Activated naive CD8-positive, alpha-beta T cell treated with anti-CD3 and anti-CD28 coated beads for 36 hours (primary cell): ENCODE measurements around the gene KDM4C. TPM values are rescaled to one million over a fixed set of nuclear protein-coding genes. Genes with fewer than 3 reads are reported as not detected.

Source experiments
- DNase-seq: peaks from one replicate; pipeline ENCODE4 v3.0.0; 2021
- H3K27ac Mint-ChIP-seq: one replicate; pipeline ENCODE4 v1.8.0; 2022; ENCODE audit warnings: mild to moderate bottlenecking, moderate library complexity, mixed read lengths
- H3K27me3 Mint-ChIP-seq: one replicate; pipeline ENCODE4 v1.8.0; 2022; ENCODE audit warnings: mild to moderate bottlenecking, mixed read lengths
- H3K36me3 Mint-ChIP-seq: one replicate; pipeline ENCODE4 v1.8.0; 2021; ENCODE audit warnings: mild to moderate bottlenecking, mixed read lengths
- H3K4me1 Mint-ChIP-seq: one replicate; pipeline ENCODE4 v1.8.0; 2021; ENCODE audit warnings: mixed read lengths
- H3K4me3 Mint-ChIP-seq: one replicate; pipeline ENCODE4 v1.8.0; 2022; ENCODE audit warnings: mild to moderate bottlenecking, moderate library complexity, mixed read lengths
- H3K9me3 Mint-ChIP-seq: one replicate; pipeline ENCODE4 v1.8.0; 2022; ENCODE audit warnings: mixed read lengths
- total RNA-seq, 2 experiments: library from RNA; stranded (reverse); gene quantifications; one replicate each; pipeline ENCODE4 v1.2.3, GENCODE V29; 2021

The KDM4C gene
- total RNA-seq, 2 experiments from 2014 or later: 22.7 to 22.9 TPM

DNA sequence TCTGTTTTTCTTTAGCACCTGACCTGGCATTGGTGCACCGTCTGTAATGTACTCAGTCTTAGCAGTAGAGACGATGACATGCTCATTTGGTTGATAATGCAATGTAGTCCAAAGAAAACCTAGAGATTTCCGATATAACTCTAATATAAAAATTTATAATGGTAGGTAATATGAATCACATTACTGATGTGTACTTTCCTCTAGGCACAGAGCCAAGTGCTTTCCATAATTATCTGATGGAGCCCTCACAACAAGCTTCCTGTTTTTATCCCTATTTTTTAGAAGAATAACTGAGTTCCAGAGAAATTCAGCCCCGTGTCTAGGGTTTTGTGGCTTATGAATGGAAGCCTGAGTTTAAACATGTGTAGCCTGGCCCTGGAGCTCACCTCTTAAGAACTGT is 53.7 kb downstream of the KDM4C start:
- DNase-seq: no peak
- H3K9me3 Mint-ChIP-seq: no peaks in the 10 kb centered on the region
- no peak overlapping the region for H3K4me3 Mint-ChIP-seq
- H3K36me3 Mint-ChIP-seq: peaks cover 13% of the 10 kb centered on the region
- H3K27me3 Mint-ChIP-seq: no peaks in the 10 kb centered on the region
- H3K4me1 Mint-ChIP-seq: peaks cover 3% of the 10 kb centered on the region
- H3K27ac Mint-ChIP-seq: no peak overlapping the region

DNA sequence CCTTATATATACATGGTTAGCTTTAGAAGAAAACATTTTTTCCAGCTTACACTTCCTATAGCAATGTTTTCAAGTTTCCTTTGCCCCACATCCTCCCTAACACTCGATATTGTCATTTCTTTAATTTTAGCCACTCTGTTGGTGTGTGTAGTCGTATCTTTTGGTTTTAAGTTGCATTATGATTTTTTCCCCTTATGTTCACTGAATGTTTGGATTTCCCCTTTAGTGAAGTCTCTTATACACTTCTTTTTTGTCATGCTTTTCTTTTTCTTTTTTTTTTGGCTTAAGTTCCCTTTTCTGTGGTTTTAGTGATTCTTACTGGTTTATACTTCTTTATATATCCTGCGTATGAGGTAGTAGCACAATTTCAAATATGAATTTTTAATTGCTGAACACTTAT is 58.8 kb downstream of the KDM4C start:
- Mint-ChIP-seq H3K27ac (no peak overlapping the region), H3K4me3 (no peak overlapping the region), H3K36me3 (peaks cover 18% of the 10 kb centered on the region), H3K27me3 (no peaks in the 10 kb centered on the region), H3K4me1 (peaks cover 12% of the 10 kb centered on the region), H3K9me3 (no peaks in the 10 kb centered on the region)
- DNase-seq: no peak

DNA sequence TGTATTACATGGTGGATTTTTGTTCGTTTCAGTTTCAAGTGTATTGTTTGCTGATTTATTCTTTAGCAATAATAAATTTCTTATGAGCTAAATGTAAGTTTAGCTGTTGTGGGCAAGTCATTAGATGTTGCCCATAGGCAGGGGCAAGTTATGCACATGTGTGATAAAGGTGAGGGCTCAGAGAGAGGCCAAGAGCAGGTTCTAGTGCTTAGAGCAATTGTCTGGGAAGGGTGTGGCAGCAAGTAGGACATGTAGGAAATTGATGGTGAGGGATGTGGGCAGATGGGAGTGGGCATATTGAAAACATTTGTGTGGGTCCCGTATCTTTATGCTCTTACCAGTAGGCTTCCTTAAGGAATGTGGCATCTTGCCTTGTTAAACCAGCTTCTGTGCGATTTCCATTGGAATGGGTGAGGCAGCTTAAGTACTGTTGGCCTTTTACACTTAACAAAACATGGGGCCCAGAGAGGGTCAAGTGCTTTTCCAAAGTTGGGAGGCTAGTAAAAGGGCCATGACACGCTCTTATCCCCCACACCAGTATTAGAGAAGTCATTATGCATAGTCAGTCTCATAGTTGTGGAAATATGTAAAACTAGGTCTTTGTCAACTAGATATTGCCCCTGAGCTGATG is 60.6 kb downstream of the KDM4C start:
- no peak overlapping the region for H3K27ac Mint-ChIP-seq

DNA sequence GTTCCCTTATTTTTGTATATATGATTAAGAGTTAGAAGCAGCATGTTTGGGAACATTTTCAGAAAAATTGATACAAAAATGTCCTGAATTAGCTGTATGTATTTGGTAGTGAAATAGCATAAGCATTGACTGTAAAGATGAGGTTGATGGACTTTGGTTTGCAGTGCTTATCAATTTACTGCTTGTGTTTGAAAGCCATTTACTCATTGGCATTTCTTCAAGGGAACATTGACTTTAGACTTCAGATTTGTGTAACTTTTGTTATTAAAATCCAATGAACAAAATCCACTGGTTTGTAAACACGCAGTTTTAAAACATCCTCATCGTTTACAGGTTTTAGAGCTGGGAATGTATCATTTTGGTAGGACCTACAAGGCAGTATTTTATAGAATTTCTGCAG is 61.3 kb downstream of the KDM4C start:
- H3K36me3 Mint-ChIP-seq: peaks cover 20% of the 10 kb centered on the region
- H3K27me3 Mint-ChIP-seq: no peaks in the 10 kb centered on the region
- no peaks in the 10 kb centered on the region for H3K9me3 Mint-ChIP-seq
- H3K4me3 Mint-ChIP-seq: no peak overlapping the region
- H3K27ac Mint-ChIP-seq: no peak overlapping the region
- DNase-seq: no peak
- H3K4me1 Mint-ChIP-seq: peaks cover 12% of the 10 kb centered on the region

More for the DNA sequence above, 60.6 kb downstream of the KDM4C start:
- H3K27me3 Mint-ChIP-seq: no peaks in the 10 kb centered on the region
- peaks cover 18% of the 10 kb centered on the region for H3K36me3 Mint-ChIP-seq
- DNase-seq: no peak
- no peak overlapping the region for H3K4me3 Mint-ChIP-seq
- peaks cover 12% of the 10 kb centered on the region for H3K4me1 Mint-ChIP-seq
- H3K9me3 Mint-ChIP-seq: no peaks in the 10 kb centered on the region

DNA sequence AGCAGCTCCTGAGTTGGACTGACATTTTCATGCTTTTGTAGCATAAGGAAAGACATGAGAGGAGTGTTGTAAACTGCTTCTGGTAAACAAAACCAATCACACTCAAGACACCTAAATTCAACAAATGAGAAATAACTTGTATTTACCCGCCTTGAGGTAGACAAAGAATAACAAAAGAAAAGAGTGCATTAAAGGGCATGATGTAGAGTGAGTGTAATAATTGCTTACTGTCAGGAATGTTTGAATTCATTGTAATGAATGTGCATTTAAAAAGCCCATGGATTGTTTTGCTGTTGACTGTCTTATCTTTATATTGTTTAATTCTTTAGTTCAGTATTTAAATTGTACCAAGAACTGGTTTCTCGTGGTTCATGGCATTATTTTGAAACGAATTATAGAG is 61.8 kb downstream of the KDM4C start:
- Mint-ChIP-seq H3K4me1 (peaks cover 12% of the 10 kb centered on the region), H3K4me3 (no peak overlapping the region), H3K27me3 (no peaks in the 10 kb centered on the region), H3K9me3 (no peaks in the 10 kb centered on the region), H3K36me3 (peaks cover 18% of the 10 kb centered on the region), H3K27ac (no peak overlapping the region)
- DNase-seq: no peak

DNA sequence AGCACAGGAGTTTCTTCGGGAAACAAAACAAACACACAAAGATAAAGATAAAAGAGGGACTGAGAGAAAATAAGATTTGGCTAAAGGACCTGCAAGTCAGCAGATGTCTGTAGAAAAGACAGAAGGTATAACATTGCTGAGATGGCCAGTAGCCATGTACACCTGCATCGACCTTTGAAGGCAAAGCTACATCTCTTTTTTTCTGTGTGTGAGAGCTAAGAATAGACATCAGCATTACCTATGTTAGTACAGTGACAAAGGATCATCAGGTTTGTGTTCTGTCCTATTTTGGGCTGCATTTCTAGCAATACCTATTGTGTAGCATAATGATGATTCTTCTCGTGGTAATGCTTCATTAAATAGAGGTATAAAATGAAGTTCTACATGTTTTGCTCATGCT is 64.9 kb downstream of the KDM4C start:
- H3K27ac Mint-ChIP-seq: no peak overlapping the region
- peaks cover 9% of the 10 kb centered on the region for H3K4me1 Mint-ChIP-seq
- DNase-seq: no peak
- no peaks in the 10 kb centered on the region for H3K27me3 Mint-ChIP-seq
- no peaks in the 10 kb centered on the region for H3K9me3 Mint-ChIP-seq
- H3K4me3 Mint-ChIP-seq: no peak overlapping the region
- peaks cover 20% of the 10 kb centered on the region for H3K36me3 Mint-ChIP-seq

DNA sequence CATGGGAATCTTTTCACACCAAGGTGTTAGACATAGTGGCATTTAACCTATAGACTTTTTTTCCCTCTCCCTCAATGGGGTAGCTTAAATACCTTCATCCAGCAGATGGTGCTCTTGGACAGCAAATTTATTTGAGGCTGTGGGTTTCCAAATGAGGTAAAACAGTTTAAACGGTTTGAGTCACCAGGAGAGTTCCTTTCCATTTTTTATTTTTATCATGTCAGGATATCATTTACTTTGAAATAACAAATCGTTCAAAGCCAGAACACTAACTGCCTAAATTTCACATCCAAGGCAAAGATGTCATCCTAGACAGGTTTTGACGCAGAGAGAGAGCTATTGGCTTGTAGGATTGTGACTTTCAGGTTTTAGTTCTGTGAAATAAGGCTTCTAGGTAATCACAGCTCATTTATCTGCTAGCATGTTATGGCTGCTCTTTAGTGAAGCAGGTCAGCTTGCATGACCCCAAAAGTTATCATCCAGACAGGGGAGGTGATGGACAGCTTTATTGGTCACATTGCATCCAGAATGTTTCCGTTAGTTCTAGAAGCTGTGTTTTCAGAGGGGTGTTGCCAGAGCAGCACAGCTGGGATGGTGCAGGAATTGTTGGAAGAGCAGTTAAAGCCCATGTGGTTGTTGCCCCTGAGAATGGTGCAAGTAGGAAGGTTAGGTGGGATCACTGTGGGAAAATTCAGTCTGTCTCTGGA is 69.8 kb downstream of the KDM4C start:
- Mint-ChIP-seq H3K27me3 (no peaks in the 10 kb centered on the region), H3K27ac (peak overlapping the region; percentile 27), H3K4me1 (peaks cover 7% of the 10 kb centered on the region), H3K9me3 (peaks cover 5% of the 10 kb centered on the region), H3K4me3 (no peak overlapping the region), H3K36me3 (peaks cover 29% of the 10 kb centered on the region)
- peak; percentile 37 for DNase-seq

DNA sequence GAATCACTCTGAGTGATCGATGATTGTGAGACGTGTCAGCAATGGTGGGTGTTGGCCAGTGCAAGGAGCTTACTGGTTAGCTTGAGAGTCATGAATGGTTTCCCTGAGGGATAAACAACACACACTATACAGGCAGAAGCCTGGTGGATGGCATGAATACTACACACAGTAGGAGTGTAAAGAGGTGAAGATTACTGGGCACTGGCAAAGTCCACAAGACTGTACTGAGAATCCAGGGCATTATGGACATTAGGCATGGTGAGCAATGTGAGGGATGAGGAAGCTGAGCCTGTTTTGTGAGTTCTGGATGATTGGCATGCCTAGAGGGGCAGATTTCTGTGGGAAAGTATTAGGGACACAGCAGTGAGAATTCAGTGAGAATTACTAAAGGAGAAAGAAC is 71.3 kb downstream of the KDM4C start:
- H3K4me1 Mint-ChIP-seq: peaks cover 7% of the 10 kb centered on the region
- no peak overlapping the region for H3K27ac Mint-ChIP-seq
- DNase-seq: no peak
- H3K36me3 Mint-ChIP-seq: peaks cover 33% of the 10 kb centered on the region
- peaks cover 5% of the 10 kb centered on the region for H3K9me3 Mint-ChIP-seq
- H3K4me3 Mint-ChIP-seq: no peak overlapping the region
- H3K27me3 Mint-ChIP-seq: no peaks in the 10 kb centered on the region

DNA sequence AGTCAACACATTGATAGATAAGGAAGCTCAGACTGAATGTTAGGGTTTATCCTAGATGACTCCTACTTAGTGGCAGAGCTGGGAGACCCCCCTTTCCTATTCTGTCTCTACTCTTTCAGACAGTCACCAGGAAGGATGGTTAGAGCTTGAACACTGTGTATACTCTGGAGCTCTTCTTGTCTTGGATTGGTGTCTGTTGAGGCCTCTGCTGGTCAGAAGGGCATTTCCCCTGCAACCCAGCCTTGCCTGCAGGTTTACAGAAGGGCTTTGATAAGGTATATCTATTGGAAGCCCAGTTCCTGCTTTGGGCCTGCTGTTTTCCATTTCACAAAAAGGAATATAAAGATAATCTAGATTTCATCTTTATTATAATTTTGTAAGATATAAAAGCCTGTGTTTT is 71.8 kb downstream of the KDM4C start:
- H3K27me3 Mint-ChIP-seq: no peaks in the 10 kb centered on the region
- no peak for DNase-seq
- H3K36me3 Mint-ChIP-seq: peaks cover 38% of the 10 kb centered on the region
- no peak overlapping the region for H3K4me3 Mint-ChIP-seq
- H3K4me1 Mint-ChIP-seq: peaks cover 7% of the 10 kb centered on the region
- no peak overlapping the region for H3K27ac Mint-ChIP-seq
- peaks cover 5% of the 10 kb centered on the region for H3K9me3 Mint-ChIP-seq

DNA sequence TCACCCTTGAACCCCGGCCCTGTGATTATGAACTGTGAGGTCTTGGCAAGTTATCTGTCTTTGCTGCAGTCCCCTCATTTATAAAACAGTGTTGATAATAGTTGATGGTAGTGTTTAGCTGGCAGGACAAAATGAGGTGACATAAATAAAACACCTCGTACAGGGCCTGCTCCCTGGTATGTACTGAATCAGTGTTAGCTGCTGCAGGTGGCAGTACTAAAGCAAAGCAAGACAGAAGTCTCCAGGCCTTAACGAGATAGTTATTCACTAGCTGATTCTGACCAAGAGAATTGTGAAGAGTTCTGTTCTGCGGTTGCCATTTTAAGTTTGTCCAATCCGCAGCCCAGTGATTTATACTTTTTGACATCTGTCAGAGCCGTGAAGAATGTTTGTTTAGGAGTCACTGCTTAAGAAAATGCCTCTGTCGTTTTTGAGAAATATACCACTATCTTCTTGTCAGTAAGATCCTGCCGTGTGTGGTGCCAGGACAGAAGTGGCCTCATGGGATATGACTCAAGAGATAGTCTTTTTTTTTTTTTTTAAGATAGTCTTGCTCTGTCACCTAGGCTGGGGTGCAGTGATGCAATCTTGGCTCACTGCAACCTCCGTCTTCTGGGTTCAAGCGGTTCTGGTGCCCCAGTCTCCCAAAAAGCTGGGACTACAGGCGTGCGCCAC is 75.9 kb downstream of the KDM4C start:
- no peak overlapping the region for H3K27ac Mint-ChIP-seq
- H3K27me3 Mint-ChIP-seq: no peaks in the 10 kb centered on the region
- peaks cover 10% of the 10 kb centered on the region for H3K9me3 Mint-ChIP-seq
- H3K4me1 Mint-ChIP-seq: peaks cover 4% of the 10 kb centered on the region
- H3K4me3 Mint-ChIP-seq: no peak overlapping the region
- DNase-seq: no peak
- H3K36me3 Mint-ChIP-seq: peaks cover 58% of the 10 kb centered on the region

DNA sequence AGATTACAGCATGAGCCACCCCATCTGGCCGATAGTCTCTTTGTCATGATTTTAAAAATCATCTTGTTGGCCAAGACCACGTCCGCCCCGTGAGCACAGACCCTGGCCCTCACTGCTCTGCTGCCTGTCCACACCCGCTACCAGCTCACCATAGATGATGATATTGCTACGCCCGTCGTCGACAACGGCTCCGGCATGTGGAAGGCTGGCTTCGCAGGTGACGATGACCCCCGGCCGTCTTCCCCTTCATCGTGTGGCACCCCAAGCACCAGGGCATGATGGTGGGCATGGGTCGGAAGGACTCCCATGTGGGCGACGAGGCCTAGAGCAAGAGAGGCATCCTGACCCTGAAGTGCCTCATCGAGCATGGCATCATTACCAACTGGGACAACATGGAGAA is 76.5 kb downstream of the KDM4C start:
- H3K9me3 Mint-ChIP-seq: peaks cover 10% of the 10 kb centered on the region
- H3K27ac Mint-ChIP-seq: no peak overlapping the region
- DNase-seq: no peak
- H3K4me1 Mint-ChIP-seq: no peaks in the 10 kb centered on the region
- no peak overlapping the region for H3K4me3 Mint-ChIP-seq
- H3K36me3 Mint-ChIP-seq: peaks cover 54% of the 10 kb centered on the region
- H3K27me3 Mint-ChIP-seq: no peaks in the 10 kb centered on the region

DNA sequence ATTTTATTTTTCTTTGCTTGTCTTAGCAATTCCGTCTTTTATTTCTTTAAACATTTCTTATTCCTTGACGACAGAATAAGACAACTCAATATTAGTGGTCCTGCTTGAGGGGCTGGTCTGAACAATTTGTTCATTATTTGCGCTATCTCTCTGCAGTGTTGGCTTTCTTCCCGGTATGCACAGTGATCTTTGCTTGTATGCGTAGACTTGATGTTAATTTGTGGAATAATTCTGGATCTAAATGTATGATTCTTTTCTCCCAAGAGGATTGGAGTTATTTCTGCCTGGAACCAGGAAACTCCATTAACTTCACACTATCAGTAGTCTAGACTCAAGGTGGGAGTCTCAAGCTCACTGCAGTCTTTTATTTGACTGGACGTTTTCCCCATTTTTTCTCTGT is 80.4 kb downstream of the KDM4C start:
- no peak overlapping the region for H3K4me3 Mint-ChIP-seq

DNA sequence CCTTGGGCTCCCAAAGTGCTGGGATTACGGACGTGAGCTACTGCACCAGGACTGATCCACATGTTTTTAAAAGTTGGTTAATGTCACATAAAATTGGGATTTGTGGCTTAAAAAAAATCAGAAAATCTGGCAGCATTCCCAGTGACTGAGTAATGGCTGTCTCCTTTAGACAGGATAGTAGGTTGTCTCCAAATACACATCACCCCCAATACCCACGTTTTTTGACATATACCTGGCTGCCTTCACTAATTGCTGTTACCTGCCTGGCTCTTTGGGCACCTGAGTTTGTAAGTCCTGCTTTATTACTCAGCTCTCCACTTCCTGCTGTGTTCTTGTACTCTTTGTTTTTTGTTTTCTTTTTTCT is 84.8 kb downstream of the KDM4C start:
- H3K27me3 Mint-ChIP-seq: no peaks in the 10 kb centered on the region
- H3K27ac Mint-ChIP-seq: no peak overlapping the region
- no peaks in the 10 kb centered on the region for H3K9me3 Mint-ChIP-seq
- no peak overlapping the region for H3K4me3 Mint-ChIP-seq
- peaks cover 12% of the 10 kb centered on the region for H3K36me3 Mint-ChIP-seq
- DNase-seq: no peak
- H3K4me1 Mint-ChIP-seq: peaks cover 16% of the 10 kb centered on the region

More for the DNA sequence above, 80.4 kb downstream of the KDM4C start:
- H3K36me3 Mint-ChIP-seq: peaks cover 39% of the 10 kb centered on the region
- H3K27ac Mint-ChIP-seq: no peak overlapping the region
- H3K9me3 Mint-ChIP-seq: peaks cover 5% of the 10 kb centered on the region
- H3K4me1 Mint-ChIP-seq: peaks cover 11% of the 10 kb centered on the region
- DNase-seq: no peak
- H3K27me3 Mint-ChIP-seq: no peaks in the 10 kb centered on the region

DNA sequence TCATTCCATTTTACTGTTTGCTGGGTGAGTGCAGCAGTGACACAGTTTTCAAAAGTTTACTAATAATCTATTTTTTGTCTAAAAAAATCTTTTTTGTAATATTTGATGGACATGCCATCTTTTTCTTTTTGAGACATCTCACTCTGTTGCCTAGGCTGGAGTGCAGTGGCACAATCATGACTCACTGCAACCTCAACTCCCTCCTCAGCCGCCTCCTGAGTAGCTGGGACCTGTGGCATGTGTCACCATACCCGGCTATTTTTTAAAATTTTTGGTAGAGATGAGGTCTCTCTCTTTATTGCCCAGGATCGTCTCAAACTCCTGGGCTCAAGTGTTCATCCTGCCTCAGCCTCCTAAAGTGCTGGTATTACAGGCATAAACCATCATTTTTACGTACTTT is 86.0 kb downstream of the KDM4C start:
- H3K27me3 Mint-ChIP-seq: no peaks in the 10 kb centered on the region
- peaks cover 7% of the 10 kb centered on the region for H3K36me3 Mint-ChIP-seq
- peaks cover 16% of the 10 kb centered on the region for H3K4me1 Mint-ChIP-seq
- no peaks in the 10 kb centered on the region for H3K9me3 Mint-ChIP-seq
- DNase-seq: no peak
- H3K4me3 Mint-ChIP-seq: no peak overlapping the region
- no peak overlapping the region for H3K27ac Mint-ChIP-seq

DNA sequence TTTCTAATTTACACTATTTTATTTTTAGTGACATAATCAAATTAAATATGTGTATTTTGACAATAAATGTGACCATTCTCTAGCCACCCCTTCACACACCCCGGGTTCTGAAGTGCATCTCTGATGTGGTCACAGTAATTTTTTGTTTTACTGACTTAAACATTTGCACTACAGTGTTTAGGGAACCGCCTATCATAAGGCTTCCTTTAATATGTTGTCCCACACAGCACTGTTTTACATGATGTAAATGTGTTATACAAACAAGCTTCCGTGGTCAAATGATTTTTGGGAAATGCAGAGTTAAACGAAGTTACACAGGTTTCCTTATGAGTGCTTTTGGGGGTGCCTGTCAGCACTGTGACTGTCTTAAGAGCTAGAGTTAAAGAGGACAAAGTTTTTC is 86.5 kb downstream of the KDM4C start:
- H3K36me3 Mint-ChIP-seq: peaks cover 8% of the 10 kb centered on the region

More for the DNA sequence above, 86.5 kb downstream of the KDM4C start:
- Mint-ChIP-seq H3K4me1 (peaks cover 17% of the 10 kb centered on the region), H3K27me3 (no peaks in the 10 kb centered on the region), H3K4me3 (no peak overlapping the region), H3K9me3 (no peaks in the 10 kb centered on the region), H3K27ac (no peak overlapping the region)
- no peak for DNase-seq
